GM19099 (cell line): ENCODE results near the gene RBMS3.

Source experiments
- POLR2A ChIP-seq: IDR thresholded peaks from 3 replicates; pipeline ENCODE4 v1.6.1; 2011; ENCODE audit warnings: low read depth; ENCODE audit not compliant: insufficient read length; ENCODE audit errors: extremely low read depth

The RBMS3 gene

GRCh38 chr3:29339016-29339833 is 58.4 kb downstream of the RBMS3 start:
- no peak for TF ChIP-seq POLR2A

DNA sequence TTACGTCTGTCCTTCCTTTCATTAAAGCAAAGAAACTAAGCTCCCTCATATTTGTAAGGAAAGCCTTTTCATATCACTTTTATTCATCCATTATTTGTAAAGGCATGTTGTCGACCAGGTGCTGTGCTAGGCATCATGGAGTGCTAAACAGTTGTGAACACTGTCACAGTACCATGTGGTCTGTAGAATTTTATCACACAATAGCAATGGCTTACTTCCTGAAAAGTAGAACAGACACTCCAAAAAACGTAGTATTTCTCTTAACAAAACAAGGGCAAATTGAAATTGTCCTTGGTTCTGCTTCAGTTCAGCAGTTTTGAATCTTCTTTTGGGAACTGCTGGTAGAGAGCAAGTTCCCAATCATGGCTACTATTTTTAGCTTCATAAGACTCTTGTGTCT is 63.3 kb downstream of the RBMS3 start:
- no peak for TF ChIP-seq POLR2A

DNA sequence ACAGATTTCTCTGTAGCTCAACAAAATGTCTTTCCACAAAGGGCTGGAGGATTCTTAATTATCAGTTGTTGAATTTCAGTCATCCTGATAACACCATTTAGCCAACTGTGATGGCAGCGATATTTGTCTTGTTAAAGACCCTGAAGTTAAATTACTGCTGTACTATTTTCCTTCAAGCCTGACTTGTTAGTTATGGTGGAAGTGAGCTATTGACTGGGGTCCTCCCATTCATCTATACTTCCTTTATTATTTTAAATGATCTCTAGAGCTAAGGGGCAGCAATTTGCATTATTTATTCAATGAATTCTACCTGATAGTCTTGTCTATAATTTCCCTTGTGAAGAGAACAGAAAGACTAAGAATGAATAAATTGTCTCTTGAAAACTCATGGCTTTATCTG is 64.1 kb downstream of the RBMS3 start:
- TF ChIP-seq POLR2A: no peak

GRCh38 chr3:29345516-29346300 is 64.8 kb downstream of the RBMS3 start:
- no peak for TF ChIP-seq POLR2A

DNA sequence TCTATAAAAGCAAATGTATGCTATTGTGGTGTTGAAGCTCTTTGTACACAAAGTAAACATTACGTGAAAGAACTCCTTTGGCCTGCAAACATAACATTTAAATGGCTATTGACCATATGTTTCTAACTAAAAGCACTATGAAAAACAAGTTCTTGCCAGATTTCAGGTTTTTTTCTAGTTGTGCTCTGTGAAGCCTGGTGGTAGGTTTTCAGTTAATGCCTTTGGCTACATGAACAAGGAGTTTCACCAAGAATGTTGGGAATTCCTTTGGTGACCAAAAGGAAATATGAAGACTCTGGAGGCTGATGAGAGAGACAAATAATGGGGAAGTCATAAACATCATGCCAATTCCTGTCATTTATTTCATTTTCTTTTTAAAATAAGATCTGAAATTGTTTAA is 66.0 kb downstream of the RBMS3 start:
- TF ChIP-seq POLR2A: no peak

- no peak for TF ChIP-seq POLR2A
These were observed 66.5 kb downstream of the RBMS3 start for GRCh38 chr3:29347412-29347811.

DNA sequence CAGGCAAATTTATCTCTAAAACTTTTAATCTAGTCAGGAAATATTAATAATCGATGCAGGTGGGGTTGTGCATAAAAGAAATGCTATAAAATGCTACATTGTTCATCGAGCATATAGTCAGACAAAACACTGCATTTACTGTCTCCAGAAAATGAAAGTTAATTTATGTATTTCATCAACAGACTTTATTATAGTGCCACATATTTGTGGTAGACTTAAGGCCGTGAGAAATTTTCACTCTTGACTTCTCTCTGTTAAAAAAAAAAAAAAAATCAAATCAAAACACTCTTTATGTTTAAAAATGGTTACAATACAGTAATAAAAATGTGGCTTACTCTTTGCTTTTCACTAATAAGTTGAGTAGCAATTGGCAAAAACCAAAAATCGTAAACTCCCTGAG is 67.4 kb downstream of the RBMS3 start:
- no peak for TF ChIP-seq POLR2A

- no peak for TF ChIP-seq POLR2A
These were observed 68.2 kb downstream of the RBMS3 start for GRCh38 chr3:29349049-29349448.

- TF ChIP-seq POLR2A: no peak
These were observed 72.9 kb downstream of the RBMS3 start for GRCh38 chr3:29353807-29354206.

DNA sequence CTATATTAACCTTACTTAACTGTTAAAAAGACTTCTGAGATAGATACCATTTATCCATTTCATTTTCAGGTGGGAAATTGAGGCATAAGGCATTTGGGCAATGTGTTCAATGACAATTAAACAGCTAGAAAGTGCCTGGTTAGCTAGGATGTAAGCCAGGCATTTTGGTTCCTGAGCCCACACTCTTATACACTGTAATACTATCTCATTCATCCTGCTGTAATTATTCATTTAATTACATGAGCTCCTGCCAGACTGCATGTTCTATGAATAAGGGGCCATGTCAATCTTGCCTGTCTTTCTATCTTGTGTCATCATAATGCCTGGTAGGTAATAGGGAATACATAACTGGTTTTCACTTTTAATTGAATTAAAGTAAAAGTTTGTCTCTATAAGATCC is 74.0 kb downstream of the RBMS3 start:
- no peak for TF ChIP-seq POLR2A

GRCh38 chr3:29356062-29356461 is 75.2 kb downstream of the RBMS3 start:
- TF ChIP-seq POLR2A: no peak

DNA sequence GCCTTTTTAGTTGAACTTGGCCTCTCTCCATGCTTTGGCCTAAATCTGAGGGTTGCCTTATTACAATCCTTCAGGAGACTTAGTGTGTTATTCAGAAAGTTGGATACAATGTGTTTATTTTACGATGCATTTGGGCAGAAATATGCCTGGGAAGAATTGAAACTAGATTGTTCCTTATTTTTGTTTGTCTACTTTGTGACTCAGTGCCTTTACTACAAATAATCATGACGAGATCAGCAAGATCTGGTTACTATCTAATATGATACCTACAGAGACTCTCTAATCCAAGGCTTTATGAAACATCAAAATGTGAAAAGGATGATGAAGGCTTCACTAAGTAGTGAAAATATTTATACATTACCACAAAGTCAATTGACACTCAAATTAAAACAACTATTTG is 82.2 kb downstream of the RBMS3 start:
- no peak for TF ChIP-seq POLR2A

GRCh38 chr3:29370021-29370420 is 89.2 kb downstream of the RBMS3 start:
- no peak for TF ChIP-seq POLR2A

DNA sequence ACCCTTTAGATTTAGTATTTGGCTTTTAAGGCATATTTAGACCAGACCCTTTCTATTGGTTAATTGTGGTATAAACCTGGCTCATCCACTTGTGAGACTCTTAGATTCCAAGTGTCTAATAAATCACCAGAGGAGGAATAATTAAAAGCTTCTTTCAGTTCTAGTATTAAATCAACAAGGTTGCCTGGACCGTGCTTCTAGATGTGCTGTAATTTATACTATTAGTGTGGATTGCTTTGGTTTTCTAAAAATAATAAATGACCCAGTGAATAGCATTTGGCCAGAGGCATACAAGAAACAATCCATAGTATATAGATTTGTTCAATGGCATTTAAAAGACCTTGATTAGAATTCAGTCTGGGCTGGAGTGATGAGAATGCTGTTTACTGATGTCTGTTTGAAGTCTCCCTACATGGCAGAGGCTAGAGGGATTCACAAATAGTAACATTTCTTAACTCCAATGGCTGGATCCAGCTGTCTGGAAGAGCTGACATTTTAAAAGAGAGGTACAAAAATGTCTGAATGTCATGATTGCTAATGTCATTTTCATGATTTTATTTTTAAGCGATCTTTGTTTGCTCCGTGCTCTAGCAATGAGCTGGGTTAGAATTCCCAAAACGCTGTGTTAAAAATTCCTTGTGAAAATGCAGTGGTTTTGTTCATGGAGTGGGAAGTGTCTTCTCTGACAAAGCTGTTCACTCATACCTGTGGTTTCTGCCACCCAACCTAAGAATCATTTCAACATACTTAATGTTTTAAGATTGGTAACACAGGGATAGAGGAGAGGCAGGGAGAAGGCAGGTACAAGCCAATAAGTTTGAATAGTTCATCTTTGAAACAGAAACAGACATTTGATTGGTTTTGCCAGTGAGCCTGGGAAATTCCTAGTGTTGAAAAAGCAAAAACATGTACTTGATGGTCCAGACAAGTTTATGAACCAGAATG is 89.9 kb downstream of the RBMS3 start:
- no peak for TF ChIP-seq POLR2A

DNA sequence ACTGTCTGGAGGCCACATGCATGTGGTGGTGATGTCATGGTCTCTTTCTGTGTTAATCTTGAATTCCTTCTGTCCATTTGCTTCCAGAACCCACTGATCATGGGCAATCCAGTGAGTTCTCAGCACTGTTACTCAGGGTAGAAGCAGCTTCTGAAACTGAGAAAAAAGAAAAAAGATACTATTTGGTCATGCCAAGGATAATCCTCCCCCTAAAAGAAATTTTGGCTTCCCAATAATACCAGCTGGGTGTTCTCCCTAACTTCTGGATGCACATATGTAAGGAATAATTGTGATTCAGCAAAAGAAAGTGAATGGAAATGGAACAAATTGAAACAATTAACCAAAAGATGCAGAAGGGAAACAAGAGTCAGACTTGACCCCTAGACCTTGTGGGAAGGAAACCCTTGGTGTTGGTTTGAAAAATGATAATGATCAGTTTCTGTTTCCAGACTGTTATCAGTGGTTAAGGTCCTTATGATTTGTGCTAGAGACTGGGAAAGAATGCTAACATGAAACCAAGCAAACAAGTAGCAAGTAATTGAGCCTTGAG is 92.3 kb downstream of the RBMS3 start:
- TF ChIP-seq POLR2A: no peak
